ENCODE results near the gene ICE1.
"Not testable (repeated sequence)": the region's sequence is repeated elsewhere in the genome, so short reads cannot be mapped to it uniquely, and the experiment has no call there.

DNA sequence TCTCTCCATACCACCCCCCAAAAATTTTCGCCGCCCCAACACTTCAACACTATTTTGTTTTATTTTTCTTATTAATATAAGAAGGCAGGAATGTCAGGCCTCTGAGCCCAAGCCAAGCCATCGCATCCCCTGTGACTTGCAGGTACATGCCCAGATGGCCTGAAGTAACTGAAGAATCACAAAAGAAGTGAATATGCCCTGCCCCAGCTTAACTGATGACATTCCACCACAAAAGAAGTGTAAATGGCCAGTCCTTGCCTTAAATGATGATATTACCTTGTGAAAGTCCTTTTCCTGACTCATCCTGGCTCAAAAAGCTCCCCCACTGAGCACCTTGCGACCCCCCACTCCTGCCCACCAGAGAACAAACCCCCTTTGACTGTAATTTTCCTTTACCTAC lies 98.1 kb downstream of the ICE1 start:
- TF ChIP-seq, protein P1, sequence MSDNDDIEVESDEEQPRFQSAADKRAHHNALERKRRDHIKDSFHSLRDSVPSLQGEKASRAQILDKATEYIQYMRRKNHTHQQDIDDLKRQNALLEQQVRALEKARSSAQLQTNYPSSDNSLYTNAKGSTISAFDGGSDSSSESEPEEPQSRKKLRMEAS (CRISPR knock-in tag; IDR thresholded peaks at IDR 0.05) = not testable (repeated sequence)
- TF ChIP-seq CTCF (IDR thresholded peaks at IDR 0.05); FOXP1 (CRISPR knock-in tag; IDR thresholded peaks at IDR 0.05; ENCODE audit: borderline replicate concordance); CBFB (CRISPR knock-in tag; IDR thresholded peaks at IDR 0.05; ENCODE audit: low read depth); ATF1 (CRISPR knock-in tag; IDR thresholded peaks at IDR 0.05); TCF7 (CRISPR knock-in tag; IDR thresholded peaks at IDR 0.05; ENCODE audit: low read depth): not testable (repeated sequence)

Data from WTC11 (cell line).